Adrenal gland (tissue), 12 donors: ENCODE results near the gene E2F7. TPM values are rescaled to one million over a fixed set of nuclear protein-coding genes. Genes with fewer than 3 reads are reported as not detected.

Experiments used
- DNase-seq, 7 donors: peaks; one replicate each; pipeline ENCODE4 v3.0.0-alpha.2; 2019 to 2020
- H3K27ac ChIP-seq, 5 donors: fragments of 200-600 bp; sonication (generic) in 4 of 5; 1 replicate in 3 of 5; 2 replicates in 2 of 5; pipeline versions ENCODE4 v1.5.1 to v1.8.0; 2016 to 2020; ENCODE audit warnings: mild to moderate bottlenecking in 1 of 5
- H3K27me3 ChIP-seq: fragments of 200-600 bp; 2 replicates; pipeline ENCODE4 v1.8.0; 2021
- H3K36me3 ChIP-seq, 2 donors: fragments of 200-600 bp; replicated peaks in 1 of 2; 1 replicate in 1 of 2; 2 replicates in 1 of 2; pipeline versions ENCODE4 v1.5.1 to v1.8.0; 2018 to 2022
- H3K4me1 ChIP-seq, 2 donors: fragments of 200-600 bp; replicated peaks in 1 of 2; 1 replicate in 1 of 2; 2 replicates in 1 of 2; pipeline versions ENCODE4 v1.5.1 to v1.8.0; 2018 to 2021
- H3K4me3 ChIP-seq, 4 donors: fragments of 200-600 bp; sonication (generic) in 3 of 4; one replicate each; pipeline ENCODE4 v1.5.1; 2016 to 2018
- H3K9me3 ChIP-seq, 3 donors: fragments of 200-600 bp; sonication (generic) in 1 of 3; replicated peaks in 1 of 3; 1 replicate in 2 of 3; 2 replicates in 1 of 3; pipeline versions ENCODE4 v1.5.1 to v1.8.0; 2016 to 2021
- POLR2A ChIP-seq, 2 donors: fragments of 450-650 bp; IDR thresholded peaks; one replicate each; pipeline ENCODE4 v1.6.1; 2017; ENCODE audit warnings: antibody characterized with exemption in 2 of 2, mild to moderate bottlenecking in 2 of 2, moderate library complexity in 1 of 2
- WGBS, 4 donors: extraction: QIAGEN DNeasy Blood & Tissue Kit in 2 of 4; methylation state at CpG; one replicate each; pipeline versions ENCODE4 v1.1.5 to v1.1.7; 2013 to 2017; 5-methylcytosine and 5-hydroxymethylcytosine counted together
- intact Hi-C, 2 donors: fragments of 100-400 bp; cut with DNase I; formaldehyde crosslinking; loops; one replicate each; pipeline versions ENCODE4 v1.14.1 to v1.15.0; 2022 to 2023
- polyA plus RNA-seq, 3 donors: library from polyadenylated mRNA; stranded (reverse); fragments of 200-250 nt in 2 of 3; fragments of 350-450 nt in 1 of 3; fragmentation: Illumina TruSeq in 1 of 3; extraction: RNeasy Lipid Tissue Mini Kit (QIAGEN cat#74804) in 1 of 3; gene quantifications; one replicate each; pipeline ENCODE4 v1.2.3, GENCODE V29; 2013 to 2014
- total RNA-seq, 9 donors: library from RNA; depleted of rRNA in 4 of 9; stranded (reverse); fragments of >200 nt in 4 of 9; fragments of 120-200 nt in 1 of 9; fragmentation: NEBNext Ultra II Directional in 1 of 9; extraction: Animal tissue kit (Norgen Biotek cat#: 25700) in 1 of 9; gene quantifications; one replicate each; pipeline versions ENCODE4 v1.1.0 to v1.2.4, GENCODE V29; 2013 to 2023
- TF ChIP-seq, protein P1 (sequence below), 6 experiments: fragments of 450-650 bp in 4 of 6; fragments of 200-600 bp in 2 of 6; sonication (generic) in 1 of 6; IDR thresholded peaks; 1 replicate in 5 of 6; 2 replicates in 1 of 6; pipeline versions ENCODE4 v1.5.1 to v1.8.0; 2016 to 2021; ENCODE audit warnings: antibody characterized with exemption in 6 of 6, mild to moderate bottlenecking in 2 of 6, moderate library complexity in 1 of 6
- donor health status: healthy with polysubstance abuse.
- donor health status: Bipolar disorder and iron deficiency.
- donor health status: DM: yes; HTN: yes; CAD: no.
- donor health status: DM: no; HTN: no; CAD: no.
- donor health status: DM: no; HTN: no; CAD: no.
- donor health status: DM: yes; HTN: yes; CAD: no.

Gene E2F7
- total and polyA plus RNA-seq, 12 donors: 0.07 to 2.7 (median 0.29) TPM; not detected in 3

DNA sequence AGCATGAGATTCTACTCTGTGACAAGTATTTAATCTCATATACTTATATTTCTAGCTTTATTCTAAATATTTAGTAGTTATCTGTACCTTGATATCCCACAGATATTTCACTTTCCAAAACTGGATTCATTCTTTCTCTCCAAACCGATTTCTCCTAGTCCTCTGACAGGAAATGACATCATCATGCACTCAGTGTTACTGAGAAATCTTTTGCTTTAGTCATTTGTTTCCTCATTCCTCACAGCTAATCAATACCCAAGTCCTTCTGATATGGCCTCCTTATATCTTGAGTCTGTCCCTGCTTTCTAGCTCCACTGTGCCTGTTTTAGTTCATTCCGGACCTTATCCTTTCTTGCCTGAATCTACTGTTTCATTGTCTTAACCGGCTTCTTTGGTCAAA lies 39.4 kb upstream of the E2F7 start:
- H3K4me3 ChIP-seq: no peak overlapping the region
- no peaks in the 10 kb centered on the region for H3K27me3 ChIP-seq
- no peak for TF ChIP-seq POLR2A (IDR thresholded peaks at IDR 0.05)
- TF ChIP-seq, protein P1, sequence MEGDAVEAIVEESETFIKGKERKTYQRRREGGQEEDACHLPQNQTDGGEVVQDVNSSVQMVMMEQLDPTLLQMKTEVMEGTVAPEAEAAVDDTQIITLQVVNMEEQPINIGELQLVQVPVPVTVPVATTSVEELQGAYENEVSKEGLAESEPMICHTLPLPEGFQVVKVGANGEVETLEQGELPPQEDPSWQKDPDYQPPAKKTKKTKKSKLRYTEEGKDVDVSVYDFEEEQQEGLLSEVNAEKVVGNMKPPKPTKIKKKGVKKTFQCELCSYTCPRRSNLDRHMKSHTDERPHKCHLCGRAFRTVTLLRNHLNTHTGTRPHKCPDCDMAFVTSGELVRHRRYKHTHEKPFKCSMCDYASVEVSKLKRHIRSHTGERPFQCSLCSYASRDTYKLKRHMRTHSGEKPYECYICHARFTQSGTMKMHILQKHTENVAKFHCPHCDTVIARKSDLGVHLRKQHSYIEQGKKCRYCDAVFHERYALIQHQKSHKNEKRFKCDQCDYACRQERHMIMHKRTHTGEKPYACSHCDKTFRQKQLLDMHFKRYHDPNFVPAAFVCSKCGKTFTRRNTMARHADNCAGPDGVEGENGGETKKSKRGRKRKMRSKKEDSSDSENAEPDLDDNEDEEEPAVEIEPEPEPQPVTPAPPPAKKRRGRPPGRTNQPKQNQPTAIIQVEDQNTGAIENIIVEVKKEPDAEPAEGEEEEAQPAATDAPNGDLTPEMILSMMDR (IDR thresholded peaks at IDR 0.05): no peak
- H3K36me3 ChIP-seq: no peaks in the 10 kb centered on the region
- H3K4me1 ChIP-seq: no peaks in the 10 kb centered on the region
- DNase-seq: no peak
- H3K27ac ChIP-seq: no peak overlapping the region
- no peaks in the 10 kb centered on the region for H3K9me3 ChIP-seq
- intact Hi-C loops: no loop called here
- 71 to 77% (median 74%) methylated on average over 3 of the region's 3 CpGs for WGBS, 4 donors

DNA sequence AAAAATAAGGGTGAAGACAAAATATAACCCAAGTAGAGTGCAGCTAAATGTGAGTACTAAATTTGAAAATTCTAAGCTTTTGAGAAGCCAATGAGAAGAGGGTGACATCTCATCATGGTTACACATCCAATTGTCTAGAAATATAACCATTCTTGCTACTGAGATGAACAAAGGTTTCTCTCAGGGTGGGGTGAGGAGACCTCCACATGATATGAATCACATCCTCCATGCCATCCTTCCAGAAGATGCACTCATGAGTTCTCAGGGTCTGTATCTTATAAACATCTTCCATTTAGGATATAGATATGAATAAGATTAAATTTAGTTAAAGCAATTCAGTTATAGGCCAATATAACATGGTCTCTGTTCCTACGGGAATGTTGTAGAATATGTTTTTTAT lies 38.9 kb upstream of the E2F7 start:
- Histone ChIP-seq H3K4me3 (no peak overlapping the region), H3K27ac (no peak overlapping the region), H3K36me3 (no peaks in the 10 kb centered on the region), H3K9me3 (no peaks in the 10 kb centered on the region), H3K4me1 (no peaks in the 10 kb centered on the region), H3K27me3 (no peaks in the 10 kb centered on the region)
- no peak for DNase-seq
- no peak for TF ChIP-seq POLR2A (IDR thresholded peaks at IDR 0.05)
- TF ChIP-seq, protein P1 (IDR thresholded peaks at IDR 0.05): no peak
- intact Hi-C loops: no loop called here
- 52 to 81% (median 58%) methylated on average over 1 of the region's 1 CpG for WGBS, 4 donors

DNA sequence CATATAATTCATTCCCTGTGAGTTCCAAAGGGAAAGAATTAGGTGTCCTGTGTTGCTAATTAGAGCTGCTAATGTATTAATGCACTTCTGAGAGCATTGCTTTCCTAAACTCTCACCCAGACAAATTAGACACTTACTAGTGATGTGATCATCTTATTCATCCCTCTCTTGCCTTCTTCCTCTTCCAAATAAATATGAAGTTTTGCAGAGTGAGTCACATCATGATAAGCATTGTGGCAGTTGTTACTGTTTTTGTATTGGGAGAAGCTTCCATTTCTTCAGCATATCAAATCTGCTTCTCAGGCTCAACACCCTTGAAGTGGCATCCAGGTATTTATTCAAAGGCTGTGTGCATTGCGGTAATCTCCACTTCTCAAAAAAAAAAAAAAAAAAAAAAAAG lies 37.3 kb upstream of the E2F7 start:
- Histone ChIP-seq H3K4me3 (no peak overlapping the region), H3K4me1 (no peaks in the 10 kb centered on the region), H3K27ac (no peak overlapping the region), H3K27me3 (no peaks in the 10 kb centered on the region), H3K9me3 (no peaks in the 10 kb centered on the region), H3K36me3 (no peaks in the 10 kb centered on the region)
- DNase-seq: no peak
- 76 to 93% (median 92%) methylated on average over 1 of the region's 1 CpG for WGBS, 4 donors
- no peak for TF ChIP-seq POLR2A (IDR thresholded peaks at IDR 0.05)
- TF ChIP-seq, protein P1 (IDR thresholded peaks at IDR 0.05): no peak
- intact Hi-C loops: no loop called here

DNA sequence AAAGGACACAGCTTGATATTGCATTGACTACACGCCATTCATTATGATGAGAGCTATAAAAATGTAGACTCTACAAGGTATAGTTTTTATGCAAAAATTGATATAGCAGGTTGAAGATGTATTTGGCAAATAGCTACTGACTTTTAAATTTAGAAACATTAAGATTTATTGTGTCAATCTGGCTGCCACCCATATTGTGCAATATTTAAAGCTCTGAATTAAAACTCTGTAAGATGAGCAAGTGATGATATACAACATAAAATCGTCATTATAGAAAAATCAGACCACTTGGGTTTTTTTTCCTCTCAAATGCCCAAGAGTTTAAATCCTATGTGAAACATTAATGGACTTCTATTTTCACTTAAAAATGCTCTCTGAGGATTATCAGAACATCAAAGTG lies 36.8 kb upstream of the E2F7 start:
- Histone ChIP-seq H3K27me3 (no peaks in the 10 kb centered on the region), H3K27ac (no peak overlapping the region), H3K4me3 (no peak overlapping the region), H3K36me3 (no peaks in the 10 kb centered on the region), H3K4me1 (no peaks in the 10 kb centered on the region), H3K9me3 (no peaks in the 10 kb centered on the region)
- no peak for DNase-seq
- 63 to 67% (median 64%) methylated on average over 2 of the region's 2 CpGs for WGBS, 4 donors
- TF ChIP-seq POLR2A (IDR thresholded peaks at IDR 0.05): no peak
- intact Hi-C loops: no loop called here

DNA sequence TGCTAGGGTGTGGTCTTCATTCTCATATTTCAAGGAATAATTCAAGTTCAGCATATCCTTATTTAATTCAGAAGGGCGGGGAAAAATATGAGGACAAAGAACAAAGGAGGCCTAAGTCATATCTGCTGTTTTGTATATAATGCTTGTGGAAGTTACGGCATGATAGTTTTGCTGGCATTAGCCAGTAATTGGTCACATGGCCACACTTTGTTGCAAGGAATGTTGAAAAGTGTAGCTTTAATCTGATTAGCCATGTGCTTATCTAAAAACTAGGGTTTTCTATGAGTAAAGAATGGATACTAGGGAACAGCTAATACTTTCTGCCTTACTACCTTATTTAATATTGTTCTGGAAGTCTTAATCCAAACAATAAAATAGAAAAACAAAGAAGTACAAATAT lies 34.4 kb upstream of the E2F7 start:
- H3K36me3 ChIP-seq: no peaks in the 10 kb centered on the region
- no peak overlapping the region for H3K4me3 ChIP-seq
- no peaks in the 10 kb centered on the region for H3K4me1 ChIP-seq
- 83 to 91% (median 88%) methylated on average over 2 of the region's 2 CpGs for WGBS, 4 donors
- TF ChIP-seq POLR2A (IDR thresholded peaks at IDR 0.05): no peak
- TF ChIP-seq, protein P1 (IDR thresholded peaks at IDR 0.05): no peak
- intact Hi-C loops: no loop called here
- H3K27me3 ChIP-seq: no peaks in the 10 kb centered on the region
- no peak overlapping the region for H3K27ac ChIP-seq
- no peaks in the 10 kb centered on the region for H3K9me3 ChIP-seq
- DNase-seq: no peak
